Duodenal mucosa (tissue), 2 donors: ENCODE data around the gene TRAF3IP1.

Experiments used
- H3K27ac ChIP-seq: one replicate; pipeline ENCODE4 v1.7.0; 2013; ENCODE audit warnings: low read depth, low read length
- H3K27me3 ChIP-seq, 2 donors: one replicate each; pipeline ENCODE4 v1.7.0; 2013; ENCODE audit warnings: low read length in 2 of 2, control low read depth in 1 of 2; ENCODE audit not compliant: insufficient read depth in 2 of 2, control insufficient read depth in 1 of 2
- H3K36me3 ChIP-seq, 2 donors: one replicate each; pipeline ENCODE4 v1.7.0; 2013; ENCODE audit warnings: low read length in 2 of 2, control low read depth in 1 of 2; ENCODE audit not compliant: insufficient read depth in 2 of 2, control insufficient read depth in 1 of 2
- H3K4me1 ChIP-seq, 2 donors: one replicate each; pipeline ENCODE4 v1.7.0; 2013; ENCODE audit warnings: low read length in 2 of 2, control low read depth in 1 of 2; ENCODE audit not compliant: insufficient read depth in 2 of 2, control insufficient read depth in 1 of 2
- H3K4me3 ChIP-seq, 2 donors: one replicate each; pipeline ENCODE4 v1.7.0; 2013; ENCODE audit warnings: low read length in 2 of 2, low read depth in 1 of 2
- H3K9ac ChIP-seq, 2 donors: one replicate each; pipeline ENCODE4 v1.7.0; 2013; ENCODE audit warnings: low read length in 2 of 2, low read depth in 1 of 2
- H3K9me3 ChIP-seq, 2 donors: one replicate each; pipeline ENCODE4 v1.7.0; 2013; ENCODE audit warnings: low read length in 2 of 2, control low read depth in 1 of 2; ENCODE audit not compliant: control insufficient read depth in 1 of 2

TRAF3IP1 gene

GRCh38 chr2:238295144-238296112, 24.9 kb upstream of the TRAF3IP1 start:
- Histone ChIP-seq H3K4me1 (peaks cover 34 to 46% of the 10 kb centered on the region in 2 donors), H3K36me3 (no peaks in the 10 kb centered on the region), H3K27ac (peak overlapping the region; percentile 48), H3K27me3 (no peaks in the 10 kb centered on the region), H3K9ac (peak overlapping the region; percentile 16 to 27), H3K4me3 (peak overlapping the region; percentile 40 to 49), H3K9me3 (no peaks in the 10 kb centered on the region)

GRCh38 chr2:238296638-238297457, 23.5 kb upstream of the TRAF3IP1 start:
- Histone ChIP-seq H3K36me3 (no peaks in the 10 kb centered on the region), H3K9me3 (no peaks in the 10 kb centered on the region), H3K4me3 (no peak overlapping the region), H3K9ac (no peak overlapping the region), H3K27ac (no peak overlapping the region), H3K4me1 (peaks cover 34 to 43% of the 10 kb centered on the region in 2 donors), H3K27me3 (no peaks in the 10 kb centered on the region)

GRCh38 chr2:238299803-238300202, 20.5 kb upstream of the TRAF3IP1 start:
- Histone ChIP-seq H3K9me3 (no peaks in the 10 kb centered on the region), H3K9ac (peak overlapping the region; percentile 50 to 54), H3K27ac (no peak overlapping the region), H3K27me3 (peaks cover 0 to 2% of the 10 kb centered on the region in 2 donors), H3K4me1 (peaks cover 23 to 32% of the 10 kb centered on the region in 2 donors), H3K36me3 (no peaks in the 10 kb centered on the region), H3K4me3 (peak overlapping the region; percentile 34 to 53)

- Histone ChIP-seq H3K36me3 (no peaks in the 10 kb centered on the region), H3K4me1 (peaks cover 31 to 40% of the 10 kb centered on the region in 2 donors), H3K27me3 (peaks cover 0 to 2% of the 10 kb centered on the region in 2 donors), H3K9ac (no peak overlapping the region), H3K27ac (no peak overlapping the region), H3K4me3 (no peak overlapping the region), H3K9me3 (no peaks in the 10 kb centered on the region)
Observed at GRCh38 chr2:238302087-238302486, 18.2 kb upstream of the TRAF3IP1 start.

GRCh38 chr2:238302751-238303150, 17.6 kb upstream of the TRAF3IP1 start:
- H3K27me3 ChIP-seq = peaks cover 0 to 2% of the 10 kb centered on the region in 2 donors
- peaks cover 31 to 42% of the 10 kb centered on the region in 2 donors for H3K4me1 ChIP-seq
- no peaks in the 10 kb centered on the region for H3K36me3 ChIP-seq
- no peaks in the 10 kb centered on the region for H3K9me3 ChIP-seq
- H3K9ac ChIP-seq = no peak overlapping the region
- H3K4me3 ChIP-seq = no peak overlapping the region
- no peak overlapping the region for H3K27ac ChIP-seq

- Histone ChIP-seq H3K9ac (no peak overlapping the region), H3K27ac (no peak overlapping the region), H3K4me1 (peaks cover 31 to 36% of the 10 kb centered on the region in 2 donors), H3K36me3 (no peaks in the 10 kb centered on the region), H3K9me3 (no peaks in the 10 kb centered on the region), H3K4me3 (no peak overlapping the region), H3K27me3 (peaks cover 0 to 2% of the 10 kb centered on the region in 2 donors)
Observed at GRCh38 chr2:238304116-238304515, 16.2 kb upstream of the TRAF3IP1 start.

- no peaks in the 10 kb centered on the region for H3K36me3 ChIP-seq
Observed at GRCh38 chr2:238305092-238305862, 15.0 kb upstream of the TRAF3IP1 start.

GRCh38 chr2:238305965-238306671, 14.2 kb upstream of the TRAF3IP1 start:
- Histone ChIP-seq H3K36me3 (no peaks in the 10 kb centered on the region), H3K4me3 (peak overlapping the region in 1 of 2 donors; percentile 3), H3K9me3 (no peaks in the 10 kb centered on the region), H3K27me3 (peaks cover 0 to 2% of the 10 kb centered on the region in 2 donors), H3K9ac (peak overlapping the region in 1 of 2 donors; percentile 23), H3K27ac (no peak overlapping the region), H3K4me1 (peaks cover 16 to 21% of the 10 kb centered on the region in 2 donors)

More at GRCh38 chr2:238305092-238305862, 15.0 kb upstream of the TRAF3IP1 start:
- H3K4me3 ChIP-seq = no peak overlapping the region
- peaks cover 0 to 2% of the 10 kb centered on the region in 2 donors for H3K27me3 ChIP-seq
- H3K27ac ChIP-seq = no peak overlapping the region
- H3K9ac ChIP-seq = no peak overlapping the region
- peaks cover 23 to 29% of the 10 kb centered on the region in 2 donors for H3K4me1 ChIP-seq
- no peaks in the 10 kb centered on the region for H3K9me3 ChIP-seq

GRCh38 chr2:238306672-238306998, 13.7 kb upstream of the TRAF3IP1 start:
- H3K4me1 ChIP-seq = peaks cover 16 to 21% of the 10 kb centered on the region in 2 donors
- H3K9me3 ChIP-seq = no peaks in the 10 kb centered on the region
- peak overlapping the region in 1 of 2 donors; percentile 3 for H3K4me3 ChIP-seq
- no peaks in the 10 kb centered on the region for H3K36me3 ChIP-seq
- no peak overlapping the region for H3K27ac ChIP-seq
- H3K9ac ChIP-seq = no peak overlapping the region
- H3K27me3 ChIP-seq = peaks cover 0 to 2% of the 10 kb centered on the region in 2 donors
